Stomach (tissue), 9 donors: ENCODE measurements around the gene FTHL17. TPM values are rescaled to one million over a fixed set of nuclear protein-coding genes. Genes with fewer than 3 reads are reported as not detected.

ENCODE experiments used
- DNase-seq, 2 donors: peaks; one replicate each; pipeline versions ENCODE4 v3.0.0 to v3.0.0-alpha.2; 2013 to 2019
- H3K27ac ChIP-seq, 5 donors: fragments of 200-600 bp in 4 of 5; sonication (generic) in 4 of 5; one replicate each; pipeline ENCODE4 v1.5.1; 2013 to 2019; ENCODE audit warnings: mild to moderate bottlenecking in 1 of 5, moderate library complexity in 1 of 5
- H3K27me3 ChIP-seq, 3 donors: fragments of 200-600 bp; sonication (generic); one replicate each; pipeline ENCODE4 v1.5.1; 2017 to 2019; ENCODE audit warnings: mixed run types in 1 of 3
- H3K36me3 ChIP-seq, 4 donors: fragments of 200-600 bp; sonication (generic); 1 replicate in 3 of 4; 2 replicates in 1 of 4; pipeline ENCODE4 v1.5.1; 2016 to 2019
- H3K4me1 ChIP-seq, 4 donors: fragments of 200-600 bp; sonication (generic); one replicate each; pipeline ENCODE4 v1.5.1; 2016 to 2019
- H3K4me3 ChIP-seq, 4 donors: fragments of 200-600 bp; sonication (generic) in 3 of 4; one replicate each; pipeline ENCODE4 v1.5.1; 2016 to 2019; ENCODE audit warnings: mild to moderate bottlenecking in 1 of 4
- H3K9me3 ChIP-seq, 4 donors: fragments of 200-600 bp; sonication (generic); one replicate each; pipeline ENCODE4 v1.5.1; 2016 to 2019
- EP300 ChIP-seq: sonication (generic); formaldehyde crosslinking; IDR thresholded peaks from one replicate; pipeline ENCODE4 v1.6.1; 2017; ENCODE audit warnings: antibody characterized with exemption
- POLR2A ChIP-seq, 4 donors: fragments of 450-650 bp; IDR thresholded peaks; one replicate each; pipeline ENCODE4 v1.6.1; 2016; ENCODE audit warnings: antibody characterized with exemption in 4 of 4, control low read depth in 2 of 4, mild to moderate bottlenecking in 1 of 4, moderate library complexity in 1 of 4
- POLR2AphosphoS5 ChIP-seq, 3 donors: sonication (generic); formaldehyde crosslinking; IDR thresholded peaks; one replicate each; pipeline ENCODE4 v1.6.1; 2016; ENCODE audit warnings: antibody characterized with exemption in 3 of 3
- WGBS, 5 donors: extraction: QIAGEN DNeasy Blood & Tissue Kit in 3 of 5; methylation state at CpG; one replicate each; pipeline versions ENCODE4 v1.1.5 to v1.1.7; 2013 to 2018; 5-methylcytosine and 5-hydroxymethylcytosine counted together
- intact Hi-C: fragments of 100-400 bp; cut with DNase I; formaldehyde crosslinking; loops from one replicate; pipeline ENCODE4 v1.15.1; 2023; ENCODE audit warnings: low total_unique reads
- polyA plus RNA-seq, 3 donors: library from polyadenylated mRNA; stranded (reverse); fragments of 200-250 nt; gene quantifications; one replicate each; pipeline ENCODE4 v1.2.3, GENCODE V29; 2013
- total RNA-seq, 5 donors: library from RNA; depleted of rRNA; stranded (reverse); fragments of >200 nt; gene quantifications; one replicate each; pipeline versions ENCODE4 v1.1.0 to v1.2.3, GENCODE V29; 2014 to 2016
- TF ChIP-seq, protein P1 (sequence below), 7 experiments: fragments of 450-650 bp in 4 of 7; fragments of 200-600 bp in 3 of 7; sonication (generic) in 3 of 7; IDR thresholded peaks; one replicate each; pipeline ENCODE4 v1.5.1; 2016 to 2019; ENCODE audit warnings: antibody characterized with exemption in 7 of 7, control low read depth in 2 of 7, mild to moderate bottlenecking in 1 of 7
- donor health status: healthy with polysubstance abuse.
- donor health status: Bipolar disorder and iron deficiency.
- donor health status: healthy.

FTHL17 gene
- total and polyA plus RNA-seq, 8 donors = not detected

GRCh38 chrX:31061091-31061490 is 10.8 kb downstream of the FTHL17 start:
- no peak overlapping the region for H3K27ac ChIP-seq
- TF ChIP-seq, protein P1, sequence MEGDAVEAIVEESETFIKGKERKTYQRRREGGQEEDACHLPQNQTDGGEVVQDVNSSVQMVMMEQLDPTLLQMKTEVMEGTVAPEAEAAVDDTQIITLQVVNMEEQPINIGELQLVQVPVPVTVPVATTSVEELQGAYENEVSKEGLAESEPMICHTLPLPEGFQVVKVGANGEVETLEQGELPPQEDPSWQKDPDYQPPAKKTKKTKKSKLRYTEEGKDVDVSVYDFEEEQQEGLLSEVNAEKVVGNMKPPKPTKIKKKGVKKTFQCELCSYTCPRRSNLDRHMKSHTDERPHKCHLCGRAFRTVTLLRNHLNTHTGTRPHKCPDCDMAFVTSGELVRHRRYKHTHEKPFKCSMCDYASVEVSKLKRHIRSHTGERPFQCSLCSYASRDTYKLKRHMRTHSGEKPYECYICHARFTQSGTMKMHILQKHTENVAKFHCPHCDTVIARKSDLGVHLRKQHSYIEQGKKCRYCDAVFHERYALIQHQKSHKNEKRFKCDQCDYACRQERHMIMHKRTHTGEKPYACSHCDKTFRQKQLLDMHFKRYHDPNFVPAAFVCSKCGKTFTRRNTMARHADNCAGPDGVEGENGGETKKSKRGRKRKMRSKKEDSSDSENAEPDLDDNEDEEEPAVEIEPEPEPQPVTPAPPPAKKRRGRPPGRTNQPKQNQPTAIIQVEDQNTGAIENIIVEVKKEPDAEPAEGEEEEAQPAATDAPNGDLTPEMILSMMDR (IDR thresholded peaks at IDR 0.05) = no peak
- TF ChIP-seq POLR2A (IDR thresholded peaks at IDR 0.05) (no peak), POLR2AphosphoS5 (IDR thresholded peaks at IDR 0.05) (no peak), EP300 (no peak)
- DNase-seq = no peak
- H3K4me1 ChIP-seq = no peaks in the 10 kb centered on the region
- H3K9me3 ChIP-seq = no peaks in the 10 kb centered on the region
- no peak overlapping the region for H3K4me3 ChIP-seq
- no peaks in the 10 kb centered on the region for H3K36me3 ChIP-seq
- H3K27me3 ChIP-seq = no peaks in the 10 kb centered on the region
- 63 to 88% (median 70%) methylated on average over 3 of the region's 3 CpGs for WGBS, 5 donors
- intact Hi-C loops = no loop called here

GRCh38 chrX:31060016-31060415 is 11.8 kb downstream of the FTHL17 start:
- intact Hi-C loops = no loop called here
- Histone ChIP-seq H3K27ac (no peak overlapping the region), H3K4me1 (no peaks in the 10 kb centered on the region), H3K36me3 (no peaks in the 10 kb centered on the region), H3K9me3 (no peaks in the 10 kb centered on the region), H3K4me3 (no peak overlapping the region), H3K27me3 (no peaks in the 10 kb centered on the region)
- no peak for DNase-seq
- 38 to 71% (median 53%) methylated on average over 4 of the region's 4 CpGs for WGBS, 5 donors
- TF ChIP-seq, protein P1 (IDR thresholded peaks at IDR 0.05) = no peak
- no peak for TF ChIP-seq EP300
- no peak for TF ChIP-seq POLR2AphosphoS5 (IDR thresholded peaks at IDR 0.05)
- no peak for TF ChIP-seq POLR2A (IDR thresholded peaks at IDR 0.05)

DNA sequence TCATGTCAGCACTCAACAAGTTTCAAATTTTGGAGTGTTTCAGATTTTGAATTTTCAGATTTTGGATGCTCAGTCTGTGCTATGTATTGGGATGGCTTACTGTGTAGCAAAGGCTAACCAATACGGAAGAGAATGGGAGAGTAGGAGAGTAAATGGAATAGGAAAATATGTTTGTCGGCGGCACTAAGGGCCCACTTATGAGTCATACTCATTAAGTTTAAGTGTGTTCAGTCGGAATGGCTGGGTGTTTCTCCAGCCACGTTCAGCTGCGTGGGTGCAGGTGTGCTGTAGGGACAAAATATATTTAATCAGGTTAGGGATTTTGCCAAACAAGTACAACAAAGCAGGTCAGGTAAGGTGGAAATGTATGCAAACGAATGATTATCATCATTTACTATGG is 13.6 kb downstream of the FTHL17 start:
- TF ChIP-seq, protein P1 (IDR thresholded peaks at IDR 0.05) = no peak
- TF ChIP-seq POLR2A (IDR thresholded peaks at IDR 0.05) (no peak), POLR2AphosphoS5 (IDR thresholded peaks at IDR 0.05) (no peak), EP300 (no peak)
- WGBS, 5 donors = 44 to 68% (median 53%) methylated on average over 7 of the region's 7 CpGs
- DNase-seq = no peak

DNA sequence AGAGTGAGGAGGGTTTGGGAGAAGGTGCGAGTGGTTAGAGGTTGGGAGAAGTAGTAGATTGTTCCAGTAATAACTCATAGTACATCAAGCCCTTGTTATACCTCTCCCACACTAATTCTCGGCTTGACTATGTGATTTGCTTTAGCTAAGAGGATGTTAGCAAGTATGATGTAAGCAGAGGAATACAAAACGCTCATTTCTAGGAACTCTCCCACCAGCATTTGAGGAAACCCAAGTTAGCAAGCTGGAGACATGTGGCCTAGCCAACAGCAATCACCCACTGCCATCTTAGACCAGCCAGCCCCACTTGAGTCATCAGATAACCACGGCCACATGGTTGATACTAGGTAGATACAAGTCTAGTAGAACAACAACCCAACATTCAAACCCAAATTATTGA is 14.2 kb downstream of the FTHL17 start:
- DNase-seq = no peak
- intact Hi-C loops = no loop called here
- H3K4me1 ChIP-seq = no peaks in the 10 kb centered on the region
- WGBS, 5 donors = 70 to 89% (median 81%) methylated on average over 3 to 4 of the region's 4 CpGs
- no peak overlapping the region for H3K27ac ChIP-seq
- no peaks in the 10 kb centered on the region for H3K27me3 ChIP-seq
- no peak for TF ChIP-seq POLR2AphosphoS5 (IDR thresholded peaks at IDR 0.05)
- no peaks in the 10 kb centered on the region for H3K9me3 ChIP-seq
- no peaks in the 10 kb centered on the region for H3K36me3 ChIP-seq
- H3K4me3 ChIP-seq = no peak overlapping the region

More for the DNA sequence above, 13.6 kb downstream of the FTHL17 start:
- Histone ChIP-seq H3K36me3 (no peaks in the 10 kb centered on the region), H3K9me3 (no peaks in the 10 kb centered on the region), H3K4me1 (no peaks in the 10 kb centered on the region), H3K27ac (no peak overlapping the region), H3K27me3 (no peaks in the 10 kb centered on the region), H3K4me3 (no peak overlapping the region)
- intact Hi-C loops = no loop called here

- H3K4me1 ChIP-seq = no peaks in the 10 kb centered on the region
- no peaks in the 10 kb centered on the region for H3K27me3 ChIP-seq
- intact Hi-C loops = no loop called here
- TF ChIP-seq EP300 (no peak), POLR2AphosphoS5 (IDR thresholded peaks at IDR 0.05) (no peak), POLR2A (IDR thresholded peaks at IDR 0.05) (no peak)
- TF ChIP-seq, protein P1 (IDR thresholded peaks at IDR 0.05) = no peak
- H3K4me3 ChIP-seq = no peak overlapping the region
- no peak overlapping the region for H3K27ac ChIP-seq
- H3K9me3 ChIP-seq = no peaks in the 10 kb centered on the region
- DNase-seq = no peak
- 48 to 87% (median 70%) methylated on average over 3 of the region's 3 CpGs for WGBS, 5 donors
- no peaks in the 10 kb centered on the region for H3K36me3 ChIP-seq
These were observed 14.6 kb downstream of the FTHL17 start for GRCh38 chrX:31057291-31057690.
